CD8-positive, alpha-beta memory T cell (primary cell): ENCODE results near the gene CTCFL. TPM values are rescaled to one million over a fixed set of nuclear protein-coding genes. Genes with fewer than 3 reads are reported as not detected.

ENCODE experiments used
- CTCF ChIA-PET: fragments of 350-600 bp; sonication (Branson Sonifier 250); formaldehyde crosslinking; loops from one replicate; lab custom pipeline; 2021; ENCODE audit warnings: antibody characterized with exemption; lab: Charles Lee
- POLR2A ChIA-PET: fragments of 350-600 bp; sonication (Branson Sonifier 250); formaldehyde crosslinking; loops from one replicate; lab custom pipeline; 2021; ENCODE audit warnings: antibody characterized with exemption; lab: Charles Lee
- DNase-seq, 5 donors: peaks; one replicate each; pipeline versions ENCODE4 v3.0.0 to v3.0.0-alpha.2; 2020 to 2022; ENCODE audit warnings: mixed read lengths in 1 of 5
- H3K27ac ChIP-seq: one replicate; pipeline ENCODE4 v1.7.0; 2013; ENCODE audit warnings: low read depth, mild to moderate bottlenecking, low read length, moderate library complexity
- H3K27me3 ChIP-seq: 2 replicates; pipeline ENCODE4 v1.7.0; 2013; ENCODE audit warnings: low read length, mild to moderate bottlenecking; ENCODE audit not compliant: insufficient read depth, poor library complexity, severe bottlenecking
- H3K36me3 ChIP-seq: 2 replicates; pipeline ENCODE4 v1.7.0; 2013; ENCODE audit warnings: mild to moderate bottlenecking, low read length, moderate library complexity; ENCODE audit not compliant: insufficient read depth
- H3K4me1 ChIP-seq: 2 replicates; pipeline ENCODE4 v1.7.0; 2013; ENCODE audit warnings: mild to moderate bottlenecking, low read length, moderate library complexity; ENCODE audit not compliant: insufficient read depth
- H3K4me3 ChIP-seq: 2 replicates; pipeline ENCODE4 v1.7.0; 2013; ENCODE audit warnings: mild to moderate bottlenecking, low read length
- H3K9me3 ChIP-seq: 2 replicates; pipeline ENCODE4 v1.7.0; 2013; ENCODE audit warnings: mild to moderate bottlenecking, low read length
- H3K27ac Mint-ChIP-seq, 8 donors: one replicate each; pipeline ENCODE4 v1.8.0; 2020 to 2021; ENCODE audit warnings: mixed read lengths in 8 of 8, mild to moderate bottlenecking in 6 of 8, inconsistent platforms in 3 of 8, moderate library complexity in 3 of 8
- H3K27me3 Mint-ChIP-seq, 2 donors: one replicate each; pipeline ENCODE4 v1.8.0; 2020 to 2021; ENCODE audit warnings: mixed read lengths in 2 of 2, mild to moderate bottlenecking in 1 of 2, moderate library complexity in 1 of 2
- H3K36me3 Mint-ChIP-seq, 3 donors: one replicate each; pipeline ENCODE4 v1.8.0; 2020 to 2021; ENCODE audit warnings: mixed read lengths in 3 of 3, inconsistent platforms in 1 of 3, mild to moderate bottlenecking in 1 of 3
- H3K4me1 Mint-ChIP-seq, 3 donors: one replicate each; pipeline ENCODE4 v1.8.0; 2020 to 2021; ENCODE audit warnings: mixed read lengths in 3 of 3, inconsistent platforms in 1 of 3, mild to moderate bottlenecking in 1 of 3
- H3K4me3 Mint-ChIP-seq, 7 donors: one replicate each; pipeline ENCODE4 v1.8.0; 2020 to 2021; ENCODE audit warnings: mixed read lengths in 7 of 7, mild to moderate bottlenecking in 6 of 7, moderate library complexity in 4 of 7, inconsistent platforms in 2 of 7
- H3K9me3 Mint-ChIP-seq, 5 donors: one replicate each; pipeline ENCODE4 v1.8.0; 2020 to 2022; ENCODE audit warnings: mixed read lengths in 5 of 5, mild to moderate bottlenecking in 3 of 5, moderate library complexity in 2 of 5, inconsistent platforms in 1 of 5
- polyA plus RNA-seq: library from polyadenylated mRNA; unstranded; fragments of 300-500 nt; fragmentation: Illumina TruSeq; gene quantifications from one replicate; pipeline ENCODE4 v1.2.3, GENCODE V29; 2021
- total RNA-seq, 2 experiments: library from RNA; stranded (reverse); gene quantifications; one replicate each; pipeline ENCODE4 v1.2.3, GENCODE V29; 2021

CTCFL gene
- total and polyA plus RNA-seq, 3 experiments from 2014 or later = not detected

- Mint-ChIP-seq H3K27ac (no peak overlapping the region), H3K4me1 (no peaks in the 10 kb centered on the region), H3K4me3 (no peak overlapping the region), H3K9me3 (no peaks in the 10 kb centered on the region), H3K36me3 (no peaks in the 10 kb centered on the region), H3K27me3 (peaks cover 20 to 37% of the 10 kb centered on the region in 2 donors)
- H3K27me3 ChIP-seq = peaks cover 3% of the 10 kb centered on the region
- no peaks in the 10 kb centered on the region for H3K9me3 ChIP-seq
- H3K27ac ChIP-seq = no peak overlapping the region
- no peaks in the 10 kb centered on the region for H3K4me1 ChIP-seq
- ChIA-PET POLR2A (no interaction called here), CTCF (interaction anchor here (1.0 kb wide), 1 partner anchor 26 kb away, joined by 3 read pairs; no protein-coding TSS in a partner anchor)
- DNase-seq = no peak
- H3K36me3 ChIP-seq = no peaks in the 10 kb centered on the region
- H3K4me3 ChIP-seq = no peak overlapping the region
Observed at GRCh38 chr20:57568088-57568896, 43.4 kb upstream of the CTCFL start.

DNA sequence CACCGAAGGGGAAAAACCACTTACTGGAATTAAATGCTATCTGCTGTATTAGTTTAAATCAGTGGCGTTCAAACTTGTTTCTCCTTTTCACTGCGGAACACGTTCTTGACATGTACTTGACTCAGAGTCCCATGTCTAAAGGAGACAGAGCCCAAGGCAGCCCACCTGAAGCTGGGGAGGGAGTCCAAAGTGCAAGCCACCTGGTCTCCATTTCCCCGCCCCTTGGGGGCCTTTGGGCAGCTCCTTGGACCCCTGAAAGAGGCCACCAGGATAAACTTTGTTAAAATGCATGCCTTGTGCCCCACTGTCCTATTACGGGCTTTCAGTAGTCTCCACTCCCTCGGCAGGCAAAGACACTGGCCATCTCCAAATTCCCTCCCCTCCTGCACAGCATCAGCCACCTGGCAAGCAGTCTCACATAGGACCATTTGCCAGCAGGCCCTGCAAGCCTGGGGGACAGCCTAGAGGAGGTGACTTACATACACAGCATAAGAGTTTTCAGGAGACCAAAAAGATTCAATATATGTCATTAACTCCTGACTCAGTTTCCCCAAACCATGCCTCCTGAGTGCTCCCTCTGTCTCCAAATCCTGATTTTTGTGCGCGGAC, 42.6 kb upstream of the CTCFL start:
- no peak overlapping the region for H3K27ac Mint-ChIP-seq
- DNase-seq = no peak
- no peaks in the 10 kb centered on the region for H3K4me1 Mint-ChIP-seq
- Histone ChIP-seq H3K27me3 (peaks cover 3% of the 10 kb centered on the region), H3K9me3 (no peaks in the 10 kb centered on the region), H3K4me1 (no peaks in the 10 kb centered on the region), H3K27ac (no peak overlapping the region), H3K36me3 (no peaks in the 10 kb centered on the region), H3K4me3 (no peak overlapping the region)
- peaks cover 16 to 37% of the 10 kb centered on the region in 2 donors for H3K27me3 Mint-ChIP-seq
- H3K9me3 Mint-ChIP-seq = no peaks in the 10 kb centered on the region
- H3K4me3 Mint-ChIP-seq = no peak overlapping the region
- CTCF ChIA-PET = no interaction called here
- no peaks in the 10 kb centered on the region for H3K36me3 Mint-ChIP-seq
- POLR2A ChIA-PET = no interaction called here

DNA sequence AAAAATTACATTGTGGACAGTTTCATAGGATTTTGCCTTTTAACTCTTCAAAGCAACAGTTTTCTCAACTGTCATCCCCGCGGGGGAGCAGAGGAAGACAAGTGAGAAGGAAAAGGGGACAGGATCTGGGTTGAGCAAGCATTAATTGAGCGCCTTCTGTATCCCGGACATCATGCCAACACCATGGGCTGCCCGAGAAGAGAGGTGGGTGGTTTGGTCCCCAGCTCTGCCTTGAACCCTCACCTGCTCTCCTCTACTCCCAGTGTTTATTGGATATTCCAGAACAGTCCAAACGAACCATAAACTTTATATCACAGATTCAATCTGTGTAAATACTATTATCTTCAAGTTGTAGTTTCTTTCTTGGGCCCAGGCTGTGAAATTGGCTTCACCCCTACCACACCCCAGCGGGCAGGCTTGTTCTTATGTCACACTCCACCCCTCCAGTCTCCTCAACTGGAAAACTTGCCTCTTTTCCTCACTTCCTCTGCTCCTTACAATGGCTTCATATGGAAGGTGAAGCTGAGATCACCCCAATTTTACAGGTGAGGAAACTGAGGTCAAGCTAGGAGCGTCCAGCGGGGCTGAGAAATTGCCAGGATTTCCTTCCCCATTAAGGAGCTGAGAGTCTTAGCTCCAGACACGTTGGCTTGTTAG, 42.0 kb upstream of the CTCFL start:
- CTCF ChIA-PET = no interaction called here
- Mint-ChIP-seq H3K27ac (no peak overlapping the region), H3K4me3 (no peak overlapping the region), H3K36me3 (no peaks in the 10 kb centered on the region), H3K4me1 (no peaks in the 10 kb centered on the region), H3K9me3 (no peaks in the 10 kb centered on the region), H3K27me3 (peaks cover 16 to 40% of the 10 kb centered on the region in 2 donors)
- POLR2A ChIA-PET = no interaction called here
- DNase-seq = no peak
- no peaks in the 10 kb centered on the region for H3K9me3 ChIP-seq
- H3K27ac ChIP-seq = no peak overlapping the region
- H3K36me3 ChIP-seq = no peaks in the 10 kb centered on the region
- no peak overlapping the region for H3K4me3 ChIP-seq
- H3K27me3 ChIP-seq = peaks cover 3% of the 10 kb centered on the region
- no peaks in the 10 kb centered on the region for H3K4me1 ChIP-seq

DNA sequence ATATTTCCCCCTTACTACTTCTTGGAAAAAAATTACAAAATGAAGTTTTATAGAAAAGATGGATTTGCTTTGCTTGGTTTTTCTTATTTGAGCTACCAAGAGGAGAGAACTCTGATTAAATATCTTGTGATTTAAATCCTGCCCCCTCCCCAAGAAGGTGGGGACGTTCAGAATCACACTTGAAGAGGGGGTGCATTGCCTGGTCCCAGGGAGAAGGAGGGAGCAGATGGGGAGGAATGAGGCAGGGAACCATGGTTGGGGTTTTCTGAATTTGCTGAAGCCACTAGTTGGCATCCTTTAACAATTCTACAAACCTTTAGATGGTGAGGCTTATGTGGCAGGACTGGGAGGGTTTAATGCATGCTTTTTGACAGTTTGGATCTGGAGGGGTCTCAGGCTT, 41.5 kb upstream of the CTCFL start:
- ChIA-PET CTCF (no interaction called here), POLR2A (no interaction called here)
- no peak overlapping the region for H3K4me3 Mint-ChIP-seq
- H3K27ac Mint-ChIP-seq = no peak overlapping the region
- Histone ChIP-seq H3K4me3 (no peak overlapping the region), H3K27me3 (peaks cover 3% of the 10 kb centered on the region), H3K36me3 (no peaks in the 10 kb centered on the region), H3K27ac (no peak overlapping the region), H3K9me3 (no peaks in the 10 kb centered on the region), H3K4me1 (no peaks in the 10 kb centered on the region)
- H3K4me1 Mint-ChIP-seq = no peaks in the 10 kb centered on the region
- no peaks in the 10 kb centered on the region for H3K9me3 Mint-ChIP-seq
- no peaks in the 10 kb centered on the region for H3K36me3 Mint-ChIP-seq
- no peak for DNase-seq
- H3K27me3 Mint-ChIP-seq = peaks cover 16 to 37% of the 10 kb centered on the region in 2 donors

DNA sequence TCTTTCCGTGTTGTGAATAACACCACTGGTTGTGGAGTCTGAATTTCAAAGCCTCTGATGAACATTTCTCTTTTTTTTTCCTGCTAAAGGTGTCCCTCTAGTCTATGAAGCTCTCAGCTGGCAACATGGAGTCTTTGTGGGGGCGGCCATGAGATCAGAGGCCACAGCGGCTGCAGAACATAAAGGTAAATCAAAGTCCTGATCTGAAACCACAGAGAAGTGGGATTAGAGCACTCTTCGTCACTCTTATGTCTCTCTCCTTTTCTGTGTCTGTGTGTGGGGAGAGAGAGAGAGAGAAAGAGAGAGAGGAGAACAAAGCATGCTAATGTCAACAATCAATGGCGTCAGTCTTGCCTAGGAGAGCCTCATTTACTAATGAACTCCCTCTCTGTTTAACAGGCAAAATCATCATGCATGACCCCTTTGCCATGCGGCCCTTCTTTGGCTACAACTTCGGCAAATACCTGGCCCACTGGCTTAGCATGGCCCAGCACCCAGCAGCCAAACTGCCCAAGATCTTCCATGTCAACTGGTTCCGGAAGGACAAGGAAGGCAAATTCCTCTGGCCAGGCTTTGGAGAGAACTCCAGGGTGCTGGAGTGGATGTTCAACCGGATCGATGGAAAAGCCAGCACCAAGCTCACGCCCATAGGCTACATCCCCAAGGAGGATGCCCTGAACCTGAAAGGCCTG, 40.2 kb upstream of the CTCFL start:
- Histone ChIP-seq H3K27ac (no peak overlapping the region), H3K27me3 (peaks cover 3% of the 10 kb centered on the region), H3K9me3 (no peaks in the 10 kb centered on the region), H3K4me3 (no peak overlapping the region), H3K36me3 (no peaks in the 10 kb centered on the region), H3K4me1 (no peaks in the 10 kb centered on the region)
- ChIA-PET POLR2A (no interaction called here), CTCF (no interaction called here)
- no peak for DNase-seq
- H3K4me3 Mint-ChIP-seq = no peak overlapping the region
- no peaks in the 10 kb centered on the region for H3K9me3 Mint-ChIP-seq
- peaks cover 19 to 27% of the 10 kb centered on the region in 2 donors for H3K27me3 Mint-ChIP-seq
- no peaks in the 10 kb centered on the region for H3K4me1 Mint-ChIP-seq
- no peaks in the 10 kb centered on the region for H3K36me3 Mint-ChIP-seq
- no peak overlapping the region for H3K27ac Mint-ChIP-seq

DNA sequence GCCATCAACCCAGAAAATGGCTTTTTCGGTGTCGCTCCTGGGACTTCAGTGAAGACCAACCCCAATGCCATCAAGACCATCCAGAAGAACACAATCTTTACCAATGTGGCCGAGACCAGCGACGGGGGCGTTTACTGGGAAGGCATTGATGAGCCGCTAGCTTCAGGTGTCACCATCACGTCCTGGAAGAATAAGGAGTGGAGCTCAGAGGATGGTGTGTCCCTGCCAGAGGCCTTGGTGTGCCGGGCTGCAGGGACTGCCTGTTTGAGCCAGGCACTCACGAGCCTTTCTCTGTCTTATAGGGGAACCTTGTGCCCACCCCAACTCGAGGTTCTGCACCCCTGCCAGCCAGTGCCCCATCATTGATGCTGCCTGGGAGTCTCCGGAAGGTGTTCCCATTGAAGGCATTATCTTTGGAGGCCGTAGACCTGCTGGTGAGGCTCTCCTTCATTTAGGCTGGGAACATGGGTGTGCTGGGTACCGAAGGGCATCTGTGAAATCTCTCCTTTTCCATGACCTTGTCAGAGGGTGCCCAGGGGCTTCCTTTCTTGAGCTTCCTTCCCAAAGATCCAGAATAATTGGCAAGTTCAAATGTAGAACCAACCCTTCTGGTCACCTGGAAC, 39.4 kb upstream of the CTCFL start:
- Histone ChIP-seq H3K36me3 (no peaks in the 10 kb centered on the region), H3K4me3 (no peak overlapping the region), H3K27me3 (peaks cover 3% of the 10 kb centered on the region), H3K9me3 (no peaks in the 10 kb centered on the region), H3K4me1 (no peaks in the 10 kb centered on the region), H3K27ac (no peak overlapping the region)
- Mint-ChIP-seq H3K27ac (no peak overlapping the region), H3K9me3 (no peaks in the 10 kb centered on the region), H3K27me3 (peaks cover 16 to 26% of the 10 kb centered on the region in 2 donors), H3K4me3 (no peak overlapping the region), H3K36me3 (no peaks in the 10 kb centered on the region), H3K4me1 (no peaks in the 10 kb centered on the region)
- ChIA-PET POLR2A (no interaction called here), CTCF (no interaction called here)
- no peak for DNase-seq

GRCh38 chr20:57563522-57563921, 38.6 kb upstream of the CTCFL start:
- Mint-ChIP-seq H3K4me3 (no peak overlapping the region), H3K27ac (peak overlapping the region in 1 of 8 donors; percentile 50), H3K27me3 (peaks cover 11 to 24% of the 10 kb centered on the region in 2 donors), H3K9me3 (no peaks in the 10 kb centered on the region), H3K36me3 (no peaks in the 10 kb centered on the region), H3K4me1 (no peaks in the 10 kb centered on the region)
- H3K9me3 ChIP-seq = no peaks in the 10 kb centered on the region
- no peak for DNase-seq
- POLR2A ChIA-PET = no interaction called here
- no peaks in the 10 kb centered on the region for H3K36me3 ChIP-seq
- peaks cover 3% of the 10 kb centered on the region for H3K27me3 ChIP-seq
- CTCF ChIA-PET = no interaction called here
- H3K27ac ChIP-seq = no peak overlapping the region
- no peaks in the 10 kb centered on the region for H3K4me1 ChIP-seq
- H3K4me3 ChIP-seq = no peak overlapping the region
